ENCODE data around the gene ID2.

- TF ChIP-seq CTCF (IDR thresholded peaks at IDR 0.05) (no peak), ZFX (IDR thresholded peaks at IDR 0.05; ENCODE audit: borderline replicate concordance) (no peak)
Measured at GRCh38 chr2:8641301-8641965, 40.4 kb upstream of the ID2 start.

All from 22Rv1 (cell line).